GM12873 (cell line): ENCODE measurements around the gene SRRM2.

Experiments used
- CTCF ChIP-seq: IDR thresholded peaks from 2 replicates; pipeline ENCODE4 v1.5.1; 2012; ENCODE audit warnings: low read depth, mild to moderate bottlenecking, moderate library complexity, low read length, control low read depth; ENCODE audit not compliant: insufficient read depth; ENCODE audit errors: missing control alignments

Gene SRRM2

GRCh38 chr16:2767140-2767731, 14.8 kb downstream of the SRRM2 start:
- TF ChIP-seq CTCF: no peak

GRCh38 chr16:2767891-2768290, 15.5 kb downstream of the SRRM2 start:
- TF ChIP-seq CTCF: no peak

DNA sequence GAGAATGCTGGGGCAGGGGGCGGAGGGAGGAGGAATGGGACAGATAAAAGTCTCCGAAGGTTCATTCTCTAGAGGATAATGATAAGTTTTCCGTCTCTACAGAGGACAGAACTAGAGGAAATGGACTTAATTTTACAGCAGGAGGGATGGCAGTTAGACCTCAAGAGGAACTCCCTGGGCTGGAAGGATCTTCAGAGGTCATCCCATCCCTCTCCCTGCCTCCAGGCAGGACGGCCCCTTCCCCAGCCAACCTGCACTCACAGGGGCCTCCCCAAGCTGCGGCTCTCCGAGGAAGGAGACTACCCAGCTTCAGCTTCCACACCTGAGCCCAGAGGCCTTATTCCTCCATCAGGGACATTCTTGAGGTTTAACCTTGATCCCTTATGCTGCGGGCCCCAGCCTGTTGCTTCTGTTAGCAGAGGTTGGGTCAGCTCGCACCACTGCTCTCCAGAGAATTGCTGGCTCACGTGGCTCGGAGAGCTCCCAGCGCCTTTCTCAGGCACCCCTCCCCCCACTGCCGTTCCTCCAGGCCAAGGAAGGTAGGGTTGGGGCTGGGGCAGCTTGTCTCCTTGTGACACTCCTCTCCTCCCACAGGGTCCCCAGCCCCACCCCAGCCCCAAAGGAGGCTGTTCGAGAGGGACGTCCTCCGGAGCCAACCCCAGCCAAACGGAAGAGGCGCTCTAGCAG, 16.1 kb downstream of the SRRM2 start:
- no peak for TF ChIP-seq CTCF

GRCh38 chr16:2769100-2769529, 16.7 kb downstream of the SRRM2 start:
- TF ChIP-seq CTCF: no peak

- TF ChIP-seq CTCF: no peak
Observed at GRCh38 chr16:2769675-2770056, 17.2 kb downstream of the SRRM2 start.

- peak; percentile 5 for TF ChIP-seq CTCF
Observed at GRCh38 chr16:2770057-2770951, 17.9 kb downstream of the SRRM2 start.
